Endothelial cell of umbilical vein (primary cell): ENCODE results near the gene AIF1.

Experiments
- CTCF ChIP-seq, 2 donors: IDR thresholded peaks; 1 replicate in 1 of 2; 2 replicates in 1 of 2; pipeline ENCODE4 v1.5.1; 2011; ENCODE audit warnings: low read length in 2 of 2, mild to moderate bottlenecking in 2 of 2, moderate library complexity in 2 of 2, control low read depth in 1 of 2, inconsistent platforms in 1 of 2, low read depth in 1 of 2; ENCODE audit not compliant: insufficient read depth in 1 of 2; ENCODE audit errors: extremely low read depth in 1 of 2
- FOS ChIP-seq: IDR thresholded peaks from 2 replicates; pipeline ENCODE4 v1.6.1; 2011; ENCODE audit warnings: mild to moderate bottlenecking, low read length, moderate library complexity, borderline replicate concordance; ENCODE audit not compliant: insufficient read depth

GRCh38 chr6:31643818-31644454 lies 28.9 kb downstream of the AIF1 start:
- TF ChIP-seq FOS (no peak), CTCF (IDR thresholded peaks at IDR 0.05; ENCODE audit: extremely low read depth in 1 of 2, insufficient read depth in 1 of 2, low read depth in 1 of 2, low read length in 2 of 2) (no peak)
